Peyer's patch (tissue), 4 donors: Measurements from ENCODE around the gene PANK1. TPM values are rescaled to one million over a fixed set of nuclear protein-coding genes. Genes with fewer than 3 reads are reported as not detected.
"Not testable (repeated sequence)": the region's sequence is repeated elsewhere in the genome, so short reads cannot be mapped to it uniquely, and the experiment has no call there.

Source experiments
- DNase-seq, 3 donors: peaks; one replicate each; pipeline ENCODE4 v3.0.0-alpha.2; 2017 to 2019
- H3K27ac ChIP-seq, 4 donors: fragments of 200-600 bp; sonication (generic); one replicate each; pipeline ENCODE4 v1.5.1; 2016 to 2019
- H3K27me3 ChIP-seq, 2 donors: fragments of 200-600 bp; sonication (generic); one replicate each; pipeline ENCODE4 v1.5.1; 2019
- H3K36me3 ChIP-seq, 3 donors: fragments of 200-600 bp; sonication (generic); one replicate each; pipeline ENCODE4 v1.5.1; 2016 to 2019
- H3K4me1 ChIP-seq, 4 donors: fragments of 200-600 bp; sonication (generic); one replicate each; pipeline ENCODE4 v1.5.1; 2016 to 2019
- H3K4me3 ChIP-seq, 4 donors: fragments of 200-600 bp; sonication (generic); 1 replicate in 3 of 4; 2 replicates in 1 of 4; pipeline ENCODE4 v1.5.1; 2016 to 2019; ENCODE audit warnings: mild to moderate bottlenecking in 1 of 4
- H3K9me3 ChIP-seq, 4 donors: fragments of 200-600 bp; sonication (generic); one replicate each; pipeline ENCODE4 v1.5.1; 2016 to 2019; ENCODE audit warnings: mild to moderate bottlenecking in 1 of 4
- CTCF ChIP-seq, 6 experiments: fragments of 450-650 bp in 4 of 6; fragments of 200-600 bp in 2 of 6; sonication (generic) in 1 of 6; IDR thresholded peaks; one replicate each; pipeline ENCODE4 v1.5.1; 2017 to 2019; ENCODE audit warnings: antibody characterized with exemption in 6 of 6, mild to moderate bottlenecking in 3 of 6, moderate library complexity in 1 of 6
- POLR2A ChIP-seq, 2 donors: fragments of 450-650 bp; IDR thresholded peaks; one replicate each; pipeline ENCODE4 v1.5.1; 2017; ENCODE audit warnings: antibody characterized with exemption in 2 of 2, mild to moderate bottlenecking in 2 of 2, moderate library complexity in 2 of 2
- total RNA-seq, 4 donors: library from RNA; depleted of rRNA; stranded (reverse); fragments of >200 nt; gene quantifications; one replicate each; pipeline ENCODE4 v1.1.0, GENCODE V29; 2016

Gene PANK1
- total RNA-seq, 4 donors from 2014 or later = 22.3 to 45.9 (median 33.9) TPM

DNA sequence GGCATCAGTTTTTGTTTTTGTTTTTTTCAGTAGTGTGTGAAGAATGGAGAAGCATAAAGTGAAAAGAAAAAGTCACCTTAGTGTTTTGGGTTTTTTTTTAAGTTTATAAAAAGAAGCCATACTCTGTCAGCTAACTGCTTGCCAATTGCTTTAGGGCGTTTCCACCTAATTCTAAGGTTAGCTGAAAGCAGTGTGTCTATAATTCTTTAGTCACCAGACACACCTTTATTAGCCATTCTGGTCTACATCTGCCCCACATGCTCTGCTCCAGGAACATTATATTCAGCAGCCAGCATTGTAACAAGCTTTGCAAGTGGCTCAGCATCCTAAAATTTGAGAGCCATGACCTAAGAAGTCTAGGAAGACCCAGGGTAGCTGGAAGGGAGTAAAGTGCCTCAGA is 95.5 kb downstream of the PANK1 start:
- no peaks in the 10 kb centered on the region for H3K27me3 ChIP-seq

DNA sequence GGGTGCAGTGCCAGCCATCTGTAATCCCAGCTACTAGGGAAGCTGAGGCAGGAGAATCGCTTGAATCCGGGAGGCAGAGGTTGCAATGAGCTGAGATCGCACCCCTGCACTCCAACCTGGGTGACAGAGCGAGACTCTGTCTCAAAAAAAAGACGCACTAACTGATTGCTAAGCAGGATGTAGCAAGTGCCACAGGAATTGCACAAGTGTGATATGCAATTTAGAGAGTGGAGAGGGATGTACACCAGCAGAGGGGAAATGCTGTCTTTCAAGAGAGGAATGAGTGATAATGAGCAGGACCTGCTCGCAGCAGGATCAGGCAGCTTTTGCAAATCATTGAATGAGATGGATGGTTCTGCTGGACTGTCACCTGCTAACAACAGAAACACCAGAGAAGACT is 96.4 kb downstream of the PANK1 start:
- H3K4me3 ChIP-seq = no peak overlapping the region
- H3K27me3 ChIP-seq = no peaks in the 10 kb centered on the region
- TF ChIP-seq CTCF (IDR thresholded peaks at IDR 0.05) = no peak
- no peak for TF ChIP-seq POLR2A (IDR thresholded peaks at IDR 0.05)
- no peak overlapping the region for H3K27ac ChIP-seq
- H3K36me3 ChIP-seq = no peaks in the 10 kb centered on the region
- DNase-seq = no peak
- H3K4me1 ChIP-seq = no peaks in the 10 kb centered on the region
- no peaks in the 10 kb centered on the region for H3K9me3 ChIP-seq

More for the DNA sequence above, 95.5 kb downstream of the PANK1 start:
- DNase-seq = no peak
- Histone ChIP-seq H3K36me3 (no peaks in the 10 kb centered on the region), H3K4me3 (no peak overlapping the region), H3K27ac (no peak overlapping the region), H3K4me1 (no peaks in the 10 kb centered on the region), H3K9me3 (no peaks in the 10 kb centered on the region)
- TF ChIP-seq POLR2A (IDR thresholded peaks at IDR 0.05) = no peak
- no peak for TF ChIP-seq CTCF (IDR thresholded peaks at IDR 0.05)

DNA sequence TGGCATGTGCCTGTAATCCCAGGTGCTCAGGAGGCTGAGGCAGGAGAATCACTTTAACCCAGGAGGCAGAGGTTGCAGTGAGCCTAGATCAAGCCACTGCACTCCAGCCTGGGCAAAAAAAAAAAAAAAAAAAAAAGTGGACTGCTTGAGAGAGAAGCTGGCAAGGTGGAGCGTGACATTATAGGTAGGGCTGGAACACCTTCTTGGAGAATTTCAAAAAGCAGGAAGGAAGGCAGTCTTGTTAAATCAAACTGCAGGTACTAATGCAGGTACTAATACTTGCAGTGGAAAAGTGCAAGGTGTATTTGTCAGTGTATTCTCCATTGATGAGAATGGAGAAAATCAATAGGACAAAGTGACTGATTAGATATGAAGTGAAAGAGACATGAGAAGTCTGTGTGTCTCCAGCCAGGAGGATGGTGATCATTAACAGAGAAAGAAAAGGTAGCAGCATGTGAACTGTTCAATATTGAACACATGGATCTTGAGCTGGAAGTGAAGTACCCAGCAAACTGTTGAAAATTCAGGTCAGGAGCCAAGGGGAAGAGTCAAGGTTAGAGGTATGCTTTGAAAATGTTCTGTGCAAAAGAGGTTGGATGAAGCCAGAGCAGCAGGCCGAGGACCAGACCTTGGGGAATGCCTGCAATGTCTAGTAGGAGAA is 97.1 kb downstream of the PANK1 start:
- no peak for DNase-seq
- no peak overlapping the region for H3K27ac ChIP-seq
- H3K4me3 ChIP-seq = no peak overlapping the region
- no peaks in the 10 kb centered on the region for H3K27me3 ChIP-seq
- TF ChIP-seq POLR2A (IDR thresholded peaks at IDR 0.05) (no peak), CTCF (IDR thresholded peaks at IDR 0.05) (no peak)
- no peaks in the 10 kb centered on the region for H3K9me3 ChIP-seq
- H3K36me3 ChIP-seq = no peaks in the 10 kb centered on the region
- H3K4me1 ChIP-seq = no peaks in the 10 kb centered on the region

DNA sequence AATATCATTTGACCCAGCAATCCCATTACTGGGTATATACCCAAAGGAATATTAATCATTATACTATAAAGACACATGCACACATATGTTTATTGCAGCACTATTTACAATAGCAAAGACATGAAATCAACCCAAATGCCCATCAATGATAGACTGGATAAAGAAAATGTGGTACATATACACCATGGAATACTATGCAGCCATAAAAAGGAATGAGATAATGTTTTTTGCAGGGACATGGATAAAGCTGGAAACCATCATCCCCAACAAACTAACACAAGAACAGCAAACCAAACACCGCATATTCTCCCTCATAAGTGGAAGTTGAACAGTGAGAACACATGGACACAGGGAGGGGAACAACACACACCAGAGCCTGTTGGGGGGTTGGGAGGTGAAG is 98.4 kb downstream of the PANK1 start:
- not testable (repeated sequence) for H3K4me1 ChIP-seq, H3K36me3 ChIP-seq, H3K27ac ChIP-seq, H3K4me3 ChIP-seq, H3K9me3 ChIP-seq, H3K27me3 ChIP-seq, DNase-seq

GRCh38 chr10:89543841-89544240 is 101.2 kb downstream of the PANK1 start:
- H3K4me1 ChIP-seq = no peaks in the 10 kb centered on the region
- H3K36me3 ChIP-seq = no peaks in the 10 kb centered on the region
- H3K9me3 ChIP-seq = no peaks in the 10 kb centered on the region
- H3K27ac ChIP-seq = no peak overlapping the region
- H3K27me3 ChIP-seq = no peaks in the 10 kb centered on the region
- no peak for TF ChIP-seq POLR2A (IDR thresholded peaks at IDR 0.05)
- TF ChIP-seq CTCF (IDR thresholded peaks at IDR 0.05) = no peak
- no peak for DNase-seq
- no peak overlapping the region for H3K4me3 ChIP-seq

DNA sequence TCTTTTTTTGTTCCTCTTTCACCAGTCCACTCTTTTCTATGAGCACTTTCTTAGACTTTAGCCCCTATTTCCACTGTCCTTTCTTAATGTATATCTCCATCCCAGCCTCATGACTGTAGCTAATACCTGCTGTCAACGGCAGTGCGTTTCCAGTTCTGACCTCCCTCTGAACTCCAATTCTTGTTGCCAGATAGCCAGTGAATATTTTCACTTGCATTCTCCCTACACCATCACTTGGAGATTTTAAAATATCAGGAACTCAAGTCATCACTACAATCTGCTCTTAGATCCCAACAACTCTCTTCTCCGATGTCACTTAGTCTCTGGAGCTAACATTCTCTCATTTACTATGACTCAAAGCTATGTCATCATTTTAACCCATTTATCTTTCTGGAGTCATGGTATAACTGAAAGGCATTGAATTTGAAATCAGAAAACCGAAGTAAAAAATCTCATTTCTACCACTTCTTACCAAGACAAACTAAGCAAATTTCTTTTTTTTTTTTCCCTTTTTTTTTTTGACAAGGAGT is 104.6 kb downstream of the PANK1 start:
- peaks cover 0 to 5% (median 1%) of the 10 kb centered on the region in 4 donors for H3K4me1 ChIP-seq
- no peaks in the 10 kb centered on the region for H3K9me3 ChIP-seq
- DNase-seq = no peak
- TF ChIP-seq CTCF (IDR thresholded peaks at IDR 0.05) (no peak), POLR2A (IDR thresholded peaks at IDR 0.05) (no peak)
- peaks cover 0 to 5% of the 10 kb centered on the region in 2 donors for H3K27me3 ChIP-seq
- no peak overlapping the region for H3K4me3 ChIP-seq
- no peaks in the 10 kb centered on the region for H3K36me3 ChIP-seq
- H3K27ac ChIP-seq = no peak overlapping the region
